D721Med (cell line): ENCODE data around the gene MMEL1.

ENCODE experiments used
- DNase-seq: peaks from one replicate; pipeline ENCODE4 v3.0.0; 2011; ENCODE audit warnings: low spot score; ENCODE audit not compliant: insufficient read length
- FAIRE-seq: peaks from 2 replicates; lab custom pipeline; 2011; peaks lifted over from hg19 to GRCh38; lab: Jason Lieb, UNC
- TF ChIP-seq, protein P1 (sequence below): IDR thresholded peaks from 2 replicates; pipeline ENCODE4 v1.5.1; 2012; ENCODE audit warnings: mild to moderate bottlenecking, control low read depth; ENCODE audit not compliant: insufficient read depth; ENCODE audit errors: missing control alignments

MMEL1 gene

DNA sequence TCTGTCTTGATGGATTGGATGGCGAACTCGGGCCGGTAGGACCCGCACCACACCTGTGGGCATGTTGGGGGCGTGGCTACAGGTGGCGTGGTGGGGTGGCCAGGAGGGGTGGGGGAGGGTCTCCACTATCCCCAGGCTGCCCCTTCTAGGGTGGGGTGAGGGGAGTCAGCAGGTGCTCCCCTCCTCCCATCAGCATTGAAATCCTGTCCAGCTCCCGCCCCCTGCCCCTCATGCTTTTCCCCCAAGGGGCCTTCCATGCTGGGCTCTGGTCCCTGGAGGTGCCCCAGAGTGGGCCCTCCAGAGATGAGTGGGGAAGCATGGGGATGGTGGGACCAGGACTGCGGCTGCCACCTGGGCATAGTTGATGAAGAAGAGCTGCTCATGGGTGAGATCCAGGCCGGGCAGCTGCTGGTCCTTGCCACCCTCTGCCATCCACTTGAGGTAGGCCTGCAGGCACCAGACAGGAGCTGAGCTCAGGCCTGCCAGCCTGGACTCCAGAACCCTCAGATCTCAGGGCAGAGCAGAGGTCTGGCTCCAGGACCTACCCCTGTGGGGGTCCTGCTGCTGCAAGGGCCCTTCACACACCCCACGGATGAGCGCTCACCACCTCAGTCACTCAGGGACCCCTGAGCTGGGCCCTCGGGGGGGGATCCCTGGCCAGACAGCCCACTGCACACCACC, 41.1 kb downstream of the MMEL1 start:
- FAIRE-seq = no peak
- no peak for DNase-seq
- TF ChIP-seq, protein P1, sequence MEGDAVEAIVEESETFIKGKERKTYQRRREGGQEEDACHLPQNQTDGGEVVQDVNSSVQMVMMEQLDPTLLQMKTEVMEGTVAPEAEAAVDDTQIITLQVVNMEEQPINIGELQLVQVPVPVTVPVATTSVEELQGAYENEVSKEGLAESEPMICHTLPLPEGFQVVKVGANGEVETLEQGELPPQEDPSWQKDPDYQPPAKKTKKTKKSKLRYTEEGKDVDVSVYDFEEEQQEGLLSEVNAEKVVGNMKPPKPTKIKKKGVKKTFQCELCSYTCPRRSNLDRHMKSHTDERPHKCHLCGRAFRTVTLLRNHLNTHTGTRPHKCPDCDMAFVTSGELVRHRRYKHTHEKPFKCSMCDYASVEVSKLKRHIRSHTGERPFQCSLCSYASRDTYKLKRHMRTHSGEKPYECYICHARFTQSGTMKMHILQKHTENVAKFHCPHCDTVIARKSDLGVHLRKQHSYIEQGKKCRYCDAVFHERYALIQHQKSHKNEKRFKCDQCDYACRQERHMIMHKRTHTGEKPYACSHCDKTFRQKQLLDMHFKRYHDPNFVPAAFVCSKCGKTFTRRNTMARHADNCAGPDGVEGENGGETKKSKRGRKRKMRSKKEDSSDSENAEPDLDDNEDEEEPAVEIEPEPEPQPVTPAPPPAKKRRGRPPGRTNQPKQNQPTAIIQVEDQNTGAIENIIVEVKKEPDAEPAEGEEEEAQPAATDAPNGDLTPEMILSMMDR = no peak

DNA sequence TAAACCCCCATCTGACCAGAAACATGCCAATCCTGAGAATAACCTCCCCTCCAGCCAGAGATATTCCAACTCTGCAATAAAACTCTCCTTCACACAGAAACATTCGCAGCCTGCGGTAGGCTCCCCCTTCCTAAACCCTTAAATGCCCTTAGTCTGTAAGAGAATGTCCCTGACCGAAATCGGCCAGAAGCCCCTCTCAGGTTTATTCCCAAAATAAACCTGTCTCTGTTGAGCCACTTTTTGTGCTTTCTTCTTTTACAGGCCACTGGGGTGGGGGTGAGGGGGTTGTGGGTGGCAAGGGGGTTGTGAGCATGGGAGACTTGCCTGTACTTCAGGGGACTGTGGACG, 41.6 kb downstream of the MMEL1 start:
- FAIRE-seq = no peak
- TF ChIP-seq, protein P1 = no peak
- DNase-seq = no peak

DNA sequence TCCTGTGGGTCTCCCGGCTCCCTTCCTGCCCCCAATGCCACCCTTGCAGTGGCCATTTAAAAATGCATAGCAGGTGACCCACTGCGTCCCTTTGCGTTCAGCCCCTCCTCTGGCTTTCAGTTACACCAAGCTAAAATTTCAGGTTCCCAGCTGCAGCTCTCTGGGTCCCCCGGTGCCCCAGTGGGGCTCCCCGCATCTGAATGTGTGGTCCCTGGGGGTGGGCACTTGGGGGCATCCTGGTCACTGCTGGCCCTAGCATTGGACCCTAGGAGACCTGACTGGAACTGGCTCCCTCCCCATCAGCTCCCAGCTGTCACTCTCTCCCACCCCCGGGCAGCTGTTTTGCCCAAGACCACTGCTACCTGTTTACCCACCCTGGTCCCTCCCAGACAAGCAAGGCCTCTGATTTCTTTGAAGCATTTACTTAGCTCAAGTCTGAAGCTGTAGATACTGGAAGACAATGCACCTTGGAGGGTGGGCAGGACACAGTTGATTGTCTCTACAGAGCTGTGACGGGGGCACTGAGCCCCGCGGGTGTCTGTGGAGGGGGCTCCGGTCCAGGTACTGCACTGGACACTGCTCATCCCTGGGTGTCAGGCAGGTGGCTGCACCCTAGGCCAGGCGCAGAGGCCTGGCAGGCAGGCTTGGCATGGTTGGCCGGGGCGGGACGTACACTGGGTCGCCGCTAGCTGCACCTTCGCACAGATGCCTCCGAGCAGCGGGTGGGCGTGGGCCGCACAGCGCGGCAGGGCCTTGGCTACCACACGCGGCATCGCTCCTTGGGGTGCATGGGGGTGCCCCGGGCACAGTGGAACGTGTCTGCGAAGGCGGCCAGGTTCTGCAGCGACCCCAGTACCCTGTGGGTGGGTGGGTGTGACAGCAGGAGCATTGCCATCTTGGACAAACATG, 42.3 kb downstream of the MMEL1 start:
- TF ChIP-seq, protein P1 = no peak
- DNase-seq (no peak), FAIRE-seq (no peak)

DNA sequence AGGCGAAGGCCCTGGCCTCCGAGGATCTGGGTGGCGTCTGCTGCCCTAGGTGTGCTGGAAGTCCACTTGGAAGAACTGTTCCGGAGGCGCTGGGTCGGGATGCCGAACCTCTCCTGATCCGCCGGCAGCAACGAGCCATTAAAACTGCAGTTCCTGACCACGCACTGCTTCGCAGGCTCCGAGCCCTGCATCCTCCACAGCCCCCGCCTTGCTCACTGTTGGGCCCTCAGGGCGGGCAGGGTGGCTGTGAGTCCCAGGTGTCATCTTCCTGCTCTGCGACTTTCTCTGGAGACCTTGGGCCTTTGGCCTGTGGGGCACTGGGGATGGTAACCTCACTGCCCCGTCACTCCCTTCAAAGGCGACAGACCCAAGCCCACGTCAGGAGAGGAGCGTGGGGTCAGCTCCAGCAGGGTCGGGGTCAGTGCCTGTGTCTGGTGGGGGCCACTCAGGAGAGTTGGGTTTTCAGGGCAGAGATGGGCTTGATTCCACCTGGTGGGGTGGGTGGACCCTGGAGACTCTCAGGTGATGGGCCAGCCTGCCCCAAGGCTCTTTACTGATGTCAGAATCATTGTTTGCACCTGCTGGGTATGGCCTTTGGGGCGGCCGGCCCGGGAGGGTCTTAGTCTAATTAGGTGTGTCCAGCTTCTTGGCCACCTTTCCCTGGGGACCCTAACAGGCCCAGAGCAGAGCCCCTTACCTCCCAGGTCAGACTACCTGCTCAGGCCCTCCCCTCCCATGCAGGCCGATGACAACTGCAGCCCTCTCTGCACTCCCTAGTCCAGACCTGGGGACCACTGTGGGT, 43.2 kb downstream of the MMEL1 start:
- TF ChIP-seq, protein P1 = no peak
- DNase-seq (no peak), FAIRE-seq (no peak)

DNA sequence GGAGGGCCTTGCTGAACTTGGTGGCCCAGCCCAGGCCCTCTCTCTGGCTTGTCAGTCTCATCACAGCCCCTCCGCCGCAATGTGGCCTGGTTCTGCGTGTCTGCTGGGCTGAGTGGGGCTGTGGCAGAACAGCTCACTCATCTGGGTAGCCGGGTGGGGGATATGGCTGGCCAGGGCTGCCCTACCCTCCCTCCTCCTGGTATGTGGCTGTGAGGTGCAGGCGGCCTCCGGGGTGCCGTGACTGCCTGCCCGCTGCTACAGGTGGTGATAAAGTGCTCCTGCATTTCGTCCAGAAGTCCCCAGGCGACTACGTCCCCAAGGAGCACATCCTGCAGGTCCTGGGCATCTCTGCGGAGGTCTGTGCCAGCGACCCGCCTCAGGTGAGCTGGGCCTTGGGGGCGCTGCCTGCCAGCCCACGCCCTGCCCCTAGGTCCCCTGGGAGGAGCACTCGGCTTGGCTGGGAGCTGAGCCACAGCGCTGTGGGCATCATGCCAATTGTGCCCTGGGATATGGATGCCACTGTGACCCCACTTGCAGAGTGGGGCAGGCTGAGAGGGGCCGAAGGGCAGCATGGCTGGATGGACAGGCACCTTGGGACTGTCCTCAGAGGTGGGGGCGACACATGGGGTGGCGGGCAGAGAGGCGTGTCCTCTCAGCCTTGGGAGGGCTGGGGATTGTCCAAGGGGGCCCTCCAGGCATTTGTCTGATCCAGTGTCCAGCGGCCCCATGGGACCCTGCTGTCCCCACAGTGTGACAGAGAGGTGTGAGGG, 44.0 kb downstream of the MMEL1 start:
- no peak for FAIRE-seq
- TF ChIP-seq, protein P1 = no peak

DNA sequence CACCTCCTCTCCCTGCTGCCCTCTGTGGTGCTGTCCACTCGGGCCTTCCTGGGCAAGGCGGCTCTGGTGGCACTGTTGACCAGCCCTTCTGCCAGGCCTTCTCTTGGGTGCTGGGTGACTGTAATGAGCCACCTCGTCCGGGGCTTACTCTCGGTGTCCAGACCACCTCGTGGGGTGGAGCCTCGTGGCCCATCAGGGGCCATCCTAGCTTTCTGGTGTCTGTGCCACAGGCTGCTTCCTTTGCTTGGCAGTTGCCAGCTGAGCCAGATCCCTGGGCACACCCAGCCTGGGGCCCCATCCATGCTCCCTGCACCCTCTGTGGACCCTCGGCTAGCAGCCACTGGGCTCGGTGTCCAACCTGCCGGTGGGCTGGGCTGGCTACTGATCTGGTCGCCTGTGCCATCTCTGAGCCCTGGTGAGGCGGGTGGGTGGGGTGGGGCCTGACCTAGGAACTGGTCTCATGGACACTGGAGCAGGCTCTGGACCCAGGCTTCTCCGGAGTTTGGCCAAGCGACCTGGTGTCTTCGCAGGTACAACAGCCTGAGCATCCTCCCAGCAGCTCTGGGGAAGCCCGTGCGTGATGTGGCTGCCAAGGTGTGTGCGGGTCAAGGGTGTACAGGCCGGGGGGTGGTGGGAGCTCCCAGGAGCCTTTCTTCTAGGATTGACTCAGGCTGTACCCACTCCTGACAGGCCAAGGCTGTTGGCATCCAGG, 44.8 kb downstream of the MMEL1 start:
- no peak for FAIRE-seq
- TF ChIP-seq, protein P1 = no peak
- DNase-seq = no peak

More for the DNA sequence above, 44.0 kb downstream of the MMEL1 start:
- DNase-seq = no peak
